ENCODE data around the gene GABRB1.

GRCh38 chr4:47468706-47469365 is 437.5 kb downstream of the GABRB1 start:
- TF ChIP-seq MAFK (IDR thresholded peaks at IDR 0.05; ENCODE audit: low read depth, low read length), result no peak
- no peak for TF ChIP-seq EP300 (IDR thresholded peaks at IDR 0.05; ENCODE audit: borderline replicate concordance in 1 of 2, low read depth in 2 of 2, low read length in 2 of 2)
- TF ChIP-seq POLR2AphosphoS5 (IDR thresholded peaks at IDR 0.05; ENCODE audit: low read depth, low read length), result no peak
- no peak for TF ChIP-seq ZNF274 (IDR thresholded peaks at IDR 0.05; ENCODE audit: borderline replicate concordance, extremely low read depth, low read length)
- TF ChIP-seq, protein P1, sequence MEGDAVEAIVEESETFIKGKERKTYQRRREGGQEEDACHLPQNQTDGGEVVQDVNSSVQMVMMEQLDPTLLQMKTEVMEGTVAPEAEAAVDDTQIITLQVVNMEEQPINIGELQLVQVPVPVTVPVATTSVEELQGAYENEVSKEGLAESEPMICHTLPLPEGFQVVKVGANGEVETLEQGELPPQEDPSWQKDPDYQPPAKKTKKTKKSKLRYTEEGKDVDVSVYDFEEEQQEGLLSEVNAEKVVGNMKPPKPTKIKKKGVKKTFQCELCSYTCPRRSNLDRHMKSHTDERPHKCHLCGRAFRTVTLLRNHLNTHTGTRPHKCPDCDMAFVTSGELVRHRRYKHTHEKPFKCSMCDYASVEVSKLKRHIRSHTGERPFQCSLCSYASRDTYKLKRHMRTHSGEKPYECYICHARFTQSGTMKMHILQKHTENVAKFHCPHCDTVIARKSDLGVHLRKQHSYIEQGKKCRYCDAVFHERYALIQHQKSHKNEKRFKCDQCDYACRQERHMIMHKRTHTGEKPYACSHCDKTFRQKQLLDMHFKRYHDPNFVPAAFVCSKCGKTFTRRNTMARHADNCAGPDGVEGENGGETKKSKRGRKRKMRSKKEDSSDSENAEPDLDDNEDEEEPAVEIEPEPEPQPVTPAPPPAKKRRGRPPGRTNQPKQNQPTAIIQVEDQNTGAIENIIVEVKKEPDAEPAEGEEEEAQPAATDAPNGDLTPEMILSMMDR (IDR thresholded peaks at IDR 0.05; ENCODE audit: control extremely low read depth in 1 of 3, insufficient read depth in 1 of 3, low read depth in 1 of 3, low read length in 3 of 3), result no peak
- no peak for TF ChIP-seq CEBPB (IDR thresholded peaks at IDR 0.05; ENCODE audit: low read depth, low read length)
- no peak for TF ChIP-seq BRCA1 (IDR thresholded peaks at IDR 0.05; ENCODE audit: low read depth, low read length)
- TF ChIP-seq E2F6 (IDR thresholded peaks at IDR 0.05), result no peak
- TF ChIP-seq, protein P2, sequence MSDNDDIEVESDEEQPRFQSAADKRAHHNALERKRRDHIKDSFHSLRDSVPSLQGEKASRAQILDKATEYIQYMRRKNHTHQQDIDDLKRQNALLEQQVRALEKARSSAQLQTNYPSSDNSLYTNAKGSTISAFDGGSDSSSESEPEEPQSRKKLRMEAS (IDR thresholded peaks at IDR 0.05), result no peak
- TF ChIP-seq BACH1 (IDR thresholded peaks at IDR 0.05; ENCODE audit: low read length), result no peak
- TF ChIP-seq POLR2A (IDR thresholded peaks at IDR 0.05; ENCODE audit: control extremely low read depth in 1 of 2, low read depth in 2 of 2, low read length in 2 of 2), result no peak
- no peak for TF ChIP-seq KDM5A (IDR thresholded peaks at IDR 0.05; ENCODE audit: low read length)
- no peak for TF ChIP-seq CTBP2 (IDR thresholded peaks at IDR 0.05; ENCODE audit: borderline replicate concordance, insufficient read depth, insufficient read length, low read length)

All from H1 (cell line).